Stimulated activated CD8-positive, alpha-beta memory T cell treated with anti-CD3 and anti-CD28 coated beads, Interleukin-4, amount 100 ng/mL, for 24 hours (primary cell): ENCODE results near the gene MYO9A.
A peak's percentile ranks its signal among the peaks of the same experiment; 100 is the strongest.

Experiments
- DNase-seq: peaks from one replicate; pipeline ENCODE4 v3.0.0-alpha.2; 2020; ENCODE audit warnings: low read depth

MYO9A gene

GRCh38 chr15:71782422-71783165 is 335.4 kb downstream of the MYO9A start:
- no peak for DNase-seq

GRCh38 chr15:71781965-71782265 is 336.0 kb downstream of the MYO9A start:
- DNase-seq, result no peak

- DNase-seq, result no peak
Observed at GRCh38 chr15:71781179-71781964, 336.6 kb downstream of the MYO9A start.

GRCh38 chr15:71780115-71780976 is 337.6 kb downstream of the MYO9A start:
- DNase-seq, result peak; percentile 7

GRCh38 chr15:71779073-71779797 is 338.7 kb downstream of the MYO9A start:
- DNase-seq, result no peak

GRCh38 chr15:71777216-71777943 is 340.6 kb downstream of the MYO9A start:
- DNase-seq, result no peak

GRCh38 chr15:71776304-71776703 is 341.6 kb downstream of the MYO9A start:
- no peak for DNase-seq

GRCh38 chr15:71775856-71776255 is 342.1 kb downstream of the MYO9A start:
- no peak for DNase-seq

- DNase-seq, result no peak
Observed at GRCh38 chr15:71773206-71773859, 344.6 kb downstream of the MYO9A start.
